Measurements from ENCODE around the gene ARHGAP24. TPM values are rescaled to one million over a fixed set of nuclear protein-coding genes. Genes with fewer than 3 reads are reported as not detected.
A peak's percentile ranks its signal among the peaks of the same experiment; 100 is the strongest.

The ARHGAP24 gene
- total and polyA plus RNA-seq, 10 of the 15 experiments (the other 5 are each of a cell fraction or from before 2014, with no cell fraction given) = 0.10 to 4.2 (median 0.52) TPM

GRCh38 chr4:85701861-85702321 is 226.9 kb downstream of the ARHGAP24 start (continued):
- no peak for TF ChIP-seq KAT2A (conservative IDR thresholded peaks at IDR 0.05; ENCODE audit: control insufficient read depth, low read depth, low read length)
- TF ChIP-seq RB1 (IDR thresholded peaks at IDR 0.05; ENCODE audit: borderline replicate concordance) = no peak
- no peak for TF ChIP-seq PKNOX1 (IDR thresholded peaks at IDR 0.05)
- 0 out of 2 replicates have a peak, but pooled peaks have one; percentile 39 for TF ChIP-seq NBN (IDR thresholded peaks at IDR 0.05)
- no peak for TF ChIP-seq PRDM15 (CRISPR knock-in tag; IDR thresholded peaks at IDR 0.05)
- TF ChIP-seq YY1 (IDR thresholded peaks at IDR 0.05; ENCODE audit: low read depth, low read length) = no peak
- no peak for TF ChIP-seq IRF3 (IDR thresholded peaks at IDR 0.05)
- 0 out of 2 replicates have a peak, but pooled peaks have one; percentile 34 for TF ChIP-seq TBL1XR1 (IDR thresholded peaks at IDR 0.05; ENCODE audit: low read depth, low read length)
- TF ChIP-seq PAX8 (IDR thresholded peaks at IDR 0.05) = no peak
- TF ChIP-seq SKIL (IDR thresholded peaks at IDR 0.05; ENCODE audit: low read depth, poor library complexity, severe bottlenecking) = peak; percentile 56
- TF ChIP-seq USF1 (IDR thresholded peaks at IDR 0.05; ENCODE audit: borderline replicate concordance, extremely low read length, insufficient read depth, low read depth, low read length) = no peak
- TF ChIP-seq KLF5 (IDR thresholded peaks at IDR 0.05; ENCODE audit: partially characterized antibody) = no peak
- no peak for TF ChIP-seq BCLAF1 (IDR thresholded peaks at IDR 0.05)
- TF ChIP-seq ZNF622 (IDR thresholded peaks at IDR 0.05) = no peak
- peak; percentile 48; the same call in 1 of the 2 replicates for TF ChIP-seq BCL11A (IDR thresholded peaks at IDR 0.05; ENCODE audit: low read depth, low read length)
- TF ChIP-seq IKZF1 (conservative IDR thresholded peaks at IDR 0.05) = 0 out of 2 replicates have a peak, but pooled peaks have one; percentile 30
- no peak for TF ChIP-seq KDM1A (IDR thresholded peaks at IDR 0.05; ENCODE audit: borderline replicate concordance)
- no peak for TF ChIP-seq MYC (IDR thresholded peaks at IDR 0.05; ENCODE audit: insufficient read depth, insufficient read length, insufficient replicate concordance, low read length, severe bottlenecking)
- TF ChIP-seq MTA2 (IDR thresholded peaks at IDR 0.05; ENCODE audit: low read depth) = peak; percentile 86
